Skeletal muscle tissue (tissue), 4 donors: ENCODE measurements around the gene STAG1. TPM values are rescaled to one million over a fixed set of nuclear protein-coding genes. Genes with fewer than 3 reads are reported as not detected.
A peak's percentile ranks its signal among the peaks of the same experiment; 100 is the strongest.
"Not testable (repeated sequence)": the region's sequence is repeated elsewhere in the genome, so short reads cannot be mapped to it uniquely, and the experiment has no call there.

ENCODE experiments used
- H3K27ac ChIP-seq: one replicate; pipeline ENCODE4 v1.7.0; 2013; ENCODE audit warnings: mild to moderate bottlenecking, low read depth, low read length, inconsistent platforms
- H3K27me3 ChIP-seq, 3 donors: one replicate each; pipeline ENCODE4 v1.7.0; 2013; ENCODE audit warnings: low read length in 3 of 3; ENCODE audit not compliant: control insufficient read depth in 3 of 3, insufficient read depth in 3 of 3
- H3K36me3 ChIP-seq, 3 donors: one replicate each; pipeline ENCODE4 v1.7.0; 2013; ENCODE audit warnings: low read length in 3 of 3; ENCODE audit not compliant: control insufficient read depth in 3 of 3, insufficient read depth in 3 of 3
- H3K4me1 ChIP-seq, 3 donors: one replicate each; pipeline ENCODE4 v1.7.0; 2013; ENCODE audit warnings: low read length in 3 of 3, mild to moderate bottlenecking in 3 of 3; ENCODE audit not compliant: control insufficient read depth in 3 of 3, insufficient read depth in 3 of 3
- H3K4me3 ChIP-seq, 3 donors: one replicate each; pipeline ENCODE4 v1.7.0; 2013; ENCODE audit warnings: low read length in 3 of 3
- H3K9ac ChIP-seq, 3 donors: one replicate each; pipeline ENCODE4 v1.7.0; 2013; ENCODE audit warnings: low read length in 3 of 3, mild to moderate bottlenecking in 3 of 3, moderate library complexity in 2 of 3, low read depth in 1 of 3
- H3K9me3 ChIP-seq, 3 donors: one replicate each; pipeline ENCODE4 v1.7.0; 2013; ENCODE audit warnings: low read length in 3 of 3; ENCODE audit not compliant: control insufficient read depth in 3 of 3
- total RNA-seq: library from RNA; depleted of rRNA; stranded (reverse); fragments of >200 nt; gene quantifications from one replicate; pipeline ENCODE4 v1.2.3, GENCODE V29; 2014
- donor health status: Osteomylitis.

STAG1 gene
- total RNA-seq, 1 donor from 2014 or later: 68.4 TPM

DNA sequence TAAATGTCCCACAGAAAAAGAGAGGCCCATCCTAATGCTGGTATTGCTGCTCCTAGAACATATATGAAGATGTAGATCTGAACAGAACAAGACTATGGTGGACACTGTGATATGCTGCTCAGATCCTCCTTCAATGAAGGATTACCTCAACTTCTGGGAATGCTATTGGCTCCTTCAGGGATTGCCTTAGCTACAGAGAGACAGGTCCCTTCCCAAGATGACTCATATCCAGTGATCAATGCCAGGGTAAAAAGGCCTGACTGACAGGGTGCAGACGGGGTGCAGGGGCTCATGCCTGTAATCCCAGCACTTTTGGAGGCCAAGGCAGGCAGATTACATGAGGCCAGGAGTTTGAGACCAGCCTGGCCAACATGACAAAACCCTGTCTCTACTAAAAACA is 20.5 kb upstream of the STAG1 start:
- no peaks in the 10 kb centered on the region for H3K9me3 ChIP-seq
- no peaks in the 10 kb centered on the region for H3K27me3 ChIP-seq
- H3K36me3 ChIP-seq: no peaks in the 10 kb centered on the region
- H3K9ac ChIP-seq: no peak overlapping the region
- H3K4me1 ChIP-seq: no peaks in the 10 kb centered on the region
- no peak overlapping the region for H3K4me3 ChIP-seq
- no peak overlapping the region for H3K27ac ChIP-seq

DNA sequence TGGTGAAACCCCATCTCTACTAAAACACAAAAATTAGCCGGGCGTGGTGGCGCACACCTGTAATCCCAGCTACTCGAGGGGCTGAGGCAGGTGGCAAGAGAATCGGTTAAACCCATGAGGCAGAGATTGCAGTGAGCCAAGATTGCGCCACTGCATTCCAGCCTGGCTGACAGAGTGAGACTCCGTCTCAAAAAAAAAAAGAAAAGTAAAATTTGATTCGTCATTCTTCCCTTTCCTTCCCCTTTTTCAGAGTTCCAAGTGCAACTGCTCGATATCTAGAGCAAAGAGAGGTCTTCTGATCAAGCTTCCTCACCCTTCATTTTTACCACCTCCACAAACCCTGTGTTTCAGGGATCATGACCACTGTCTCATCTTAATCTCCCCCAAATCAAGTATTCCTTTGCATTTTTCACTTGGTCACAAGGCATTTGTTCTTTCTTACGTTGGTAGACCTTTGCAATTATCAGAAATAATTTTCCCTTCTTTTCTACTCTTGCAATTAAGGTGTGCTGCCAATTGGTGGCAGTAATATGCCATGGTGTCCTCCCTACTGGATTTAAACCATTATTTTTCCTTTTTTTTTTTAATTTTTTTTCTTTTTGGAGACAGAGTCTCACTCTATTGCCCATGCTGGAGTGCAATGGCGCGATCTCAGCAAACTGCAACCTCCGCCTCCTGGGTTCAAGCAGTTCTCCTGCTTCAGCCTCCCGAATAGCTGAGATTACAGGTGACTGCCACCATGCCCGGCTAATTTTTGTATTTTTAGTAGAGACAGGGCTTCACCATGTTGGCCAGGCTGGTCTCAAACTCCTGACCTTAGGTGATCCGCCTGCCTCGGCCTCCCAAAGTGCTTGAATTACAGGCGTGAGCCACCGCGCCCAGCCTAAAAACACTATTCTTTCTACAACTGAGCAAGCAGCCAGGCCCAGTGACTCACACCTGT is 6.3 kb upstream of the STAG1 start:
- H3K36me3 ChIP-seq, H3K4me1 ChIP-seq, H3K9ac ChIP-seq, H3K27me3 ChIP-seq, H3K27ac ChIP-seq, H3K4me3 ChIP-seq, H3K9me3 ChIP-seq: not testable (repeated sequence)

DNA sequence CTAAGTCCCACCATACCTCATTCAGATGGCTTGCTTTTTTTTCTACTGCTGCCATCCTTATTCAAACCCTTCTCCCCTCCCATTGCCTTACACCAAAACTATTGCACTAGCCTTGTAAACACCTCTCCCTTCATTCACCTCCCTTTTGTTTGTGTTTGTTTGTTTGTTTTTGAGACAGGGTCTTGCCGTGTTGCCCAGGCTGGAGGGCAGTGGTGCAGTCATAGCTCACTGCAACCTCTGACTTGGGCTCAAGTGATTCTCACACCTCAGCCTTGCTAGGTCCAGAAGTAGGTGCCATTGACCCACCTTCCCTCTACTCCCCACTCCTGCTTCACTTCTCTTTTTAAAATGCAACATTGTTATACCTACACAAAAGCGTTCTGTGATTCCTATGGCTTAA is 3.0 kb upstream of the STAG1 start:
- Histone ChIP-seq H3K4me3 (no peak overlapping the region), H3K4me1 (peaks cover 9 to 16% (median 15%) of the 10 kb centered on the region in 3 donors), H3K36me3 (no peaks in the 10 kb centered on the region), H3K27ac (no peak overlapping the region), H3K9ac (no peak overlapping the region), H3K9me3 (no peaks in the 10 kb centered on the region), H3K27me3 (no peaks in the 10 kb centered on the region)

DNA sequence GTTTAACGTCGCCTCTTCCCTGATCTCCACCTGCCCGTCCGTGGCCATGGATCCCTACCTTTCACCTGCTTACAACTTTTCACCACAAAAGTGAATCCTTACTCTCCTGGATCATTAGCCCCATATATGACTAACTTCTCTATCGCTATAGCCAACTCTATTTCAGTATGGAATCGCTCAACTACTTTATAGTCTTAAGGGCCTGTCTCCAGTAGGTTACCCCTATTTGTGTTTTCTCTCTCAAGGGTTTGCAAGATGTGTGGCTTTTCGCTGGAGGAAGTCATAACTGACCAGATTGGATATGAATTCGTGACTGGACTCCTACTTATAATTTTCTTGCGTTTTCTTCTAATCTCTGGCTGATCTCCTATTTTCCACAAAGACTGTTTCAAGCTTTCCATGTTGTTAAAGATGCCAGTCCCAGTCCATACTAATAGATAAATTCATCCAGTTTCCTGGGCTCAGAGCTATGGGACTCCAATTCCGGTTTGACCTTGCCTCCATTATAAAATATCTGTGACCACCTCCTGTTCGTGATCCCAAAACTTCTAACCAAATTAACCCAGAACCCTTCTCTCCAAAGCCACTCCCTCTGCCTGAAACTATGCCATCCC is 1.3 kb upstream of the STAG1 start:
- Histone ChIP-seq H3K4me3 (peak overlapping the region; percentile 66 to 93 (median 89)), H3K4me1 (peaks cover 21 to 30% (median 22%) of the 10 kb centered on the region in 3 donors), H3K9ac (peak overlapping the region; percentile 81 to 98 (median 97)), H3K36me3 (no peaks in the 10 kb centered on the region), H3K9me3 (no peaks in the 10 kb centered on the region), H3K27ac (peak overlapping the region; percentile 93), H3K27me3 (no peaks in the 10 kb centered on the region)

DNA sequence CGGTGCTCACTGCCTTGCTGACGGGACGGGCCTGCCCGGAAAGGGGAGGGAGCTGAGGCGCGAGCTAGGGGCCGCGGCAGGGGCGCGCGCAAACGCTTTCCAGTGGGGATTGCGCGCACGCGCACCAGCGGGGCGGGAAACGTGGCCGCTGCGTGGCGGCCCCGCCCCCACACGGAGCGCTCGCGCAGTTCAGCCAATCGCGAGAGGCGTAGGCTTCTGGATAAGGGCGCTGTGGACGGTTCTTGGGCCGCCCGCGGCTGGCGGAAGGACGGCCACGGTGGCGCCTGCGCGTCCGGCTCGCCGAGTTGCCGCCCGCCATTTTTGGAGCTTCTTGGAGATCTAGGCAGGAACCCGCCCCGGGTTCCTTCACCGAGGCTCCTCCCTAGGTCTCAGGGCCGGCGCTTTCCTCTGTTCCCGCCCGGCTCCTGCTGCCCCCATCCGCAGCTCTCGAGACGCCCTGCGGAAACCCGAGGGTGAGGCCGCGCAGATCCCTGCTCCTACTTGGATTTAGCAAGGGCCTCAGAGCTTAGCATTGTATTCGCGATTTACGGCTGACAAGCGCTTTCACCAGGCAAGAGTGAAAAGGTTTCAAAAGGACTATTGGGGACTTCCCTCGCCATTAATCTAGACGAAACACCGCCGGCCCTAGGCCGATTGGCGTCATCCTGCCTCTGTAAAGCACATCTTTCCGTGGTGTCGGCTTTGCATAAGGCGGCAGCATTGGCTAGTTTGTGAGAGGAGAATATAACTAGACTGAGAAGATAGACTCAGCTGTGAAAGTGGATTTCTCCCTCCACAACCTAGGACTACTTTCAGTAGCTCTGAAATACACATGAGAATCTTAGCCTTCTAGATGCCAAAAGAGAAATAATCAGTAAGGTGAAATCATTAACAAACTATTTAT is 496 bp upstream of the STAG1 start:
- H3K9ac ChIP-seq: peak overlapping the region; percentile 81 to 98 (median 97)
- no peaks in the 10 kb centered on the region for H3K27me3 ChIP-seq
- H3K9me3 ChIP-seq: no peaks in the 10 kb centered on the region
- peak overlapping the region; percentile 83 to 93 (median 89) for H3K4me3 ChIP-seq
- H3K4me1 ChIP-seq: peaks cover 21 to 30% (median 22%) of the 10 kb centered on the region in 3 donors
- H3K36me3 ChIP-seq: no peaks in the 10 kb centered on the region
- H3K27ac ChIP-seq: peak overlapping the region; percentile 94

DNA sequence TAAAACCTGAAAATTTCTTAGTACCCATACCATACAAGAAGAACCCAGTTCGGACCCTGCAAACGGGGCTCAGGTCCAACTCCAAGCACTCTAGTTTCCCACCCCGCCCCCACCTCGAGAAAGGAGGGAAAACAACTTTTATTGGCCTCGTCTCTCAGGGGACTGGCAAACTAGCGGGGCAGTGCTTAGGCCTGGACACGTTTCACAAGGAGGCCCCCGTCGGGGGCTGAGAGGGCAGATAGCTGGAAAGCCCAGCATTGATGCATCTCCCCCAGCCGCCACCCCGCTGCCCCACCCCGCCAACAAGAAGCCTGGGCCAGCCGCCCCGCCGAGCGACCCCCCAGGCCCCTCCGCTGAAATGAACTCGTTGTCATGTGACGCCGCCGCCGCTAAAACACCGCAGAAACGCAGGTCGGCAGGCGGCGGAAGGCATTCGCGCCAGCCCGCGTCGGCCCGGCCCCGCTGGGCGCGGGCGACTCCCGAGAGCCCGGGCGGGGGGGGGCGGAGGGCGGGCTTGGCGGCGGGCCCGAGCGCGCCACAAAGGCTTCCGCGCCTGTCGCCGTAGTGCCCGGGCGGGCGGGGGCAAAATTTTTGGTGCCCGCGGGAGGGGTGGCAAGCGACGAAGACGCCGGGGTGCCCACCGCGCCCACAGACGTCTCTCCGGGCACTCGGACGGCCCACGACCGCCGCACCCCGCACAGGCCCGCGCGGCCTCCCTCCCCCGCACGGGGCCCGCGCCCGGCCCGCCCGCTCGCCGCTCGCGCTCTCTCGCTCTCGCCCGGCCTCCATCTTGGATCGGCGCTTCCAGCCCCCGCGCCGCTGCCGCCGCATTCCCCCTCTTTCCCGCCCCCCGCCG is 634 bp downstream of the STAG1 start:
- peaks cover 21 to 31% (median 22%) of the 10 kb centered on the region in 3 donors for H3K4me1 ChIP-seq
- H3K4me3 ChIP-seq: peak overlapping the region; percentile 82 to 83 (median 83)
- peak overlapping the region; percentile 88 to 93 (median 89) for H3K9ac ChIP-seq
- no peaks in the 10 kb centered on the region for H3K9me3 ChIP-seq
- no peaks in the 10 kb centered on the region for H3K27me3 ChIP-seq
- no peaks in the 10 kb centered on the region for H3K36me3 ChIP-seq
- H3K27ac ChIP-seq: peak overlapping the region; percentile 94

DNA sequence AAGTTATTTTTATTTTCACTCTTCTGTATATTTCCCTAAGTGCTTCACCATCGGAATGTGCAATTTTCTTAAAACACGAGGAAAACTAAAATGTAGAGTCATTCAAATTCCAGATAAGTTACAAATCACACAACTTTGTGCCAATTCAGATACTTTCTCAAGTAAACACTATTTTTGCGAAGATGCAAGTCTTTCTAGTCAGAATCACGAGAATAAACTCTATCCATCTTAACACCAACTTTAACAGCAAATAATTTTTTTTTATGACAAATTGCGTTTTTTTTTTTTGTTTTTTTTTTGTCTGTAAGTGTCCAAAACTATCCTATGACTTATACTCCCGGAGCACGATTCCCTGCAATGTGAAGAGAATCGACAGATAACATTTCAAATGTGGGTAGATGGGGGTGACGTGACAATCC is 1.3 kb downstream of the STAG1 start:
- H3K9ac ChIP-seq: peak overlapping the region; percentile 88 to 93 (median 89)
- peak overlapping the region; percentile 82 to 83 (median 83) for H3K4me3 ChIP-seq
- H3K27me3 ChIP-seq: no peaks in the 10 kb centered on the region
- H3K9me3 ChIP-seq: no peaks in the 10 kb centered on the region
- H3K27ac ChIP-seq: peak overlapping the region; percentile 94
- no peaks in the 10 kb centered on the region for H3K36me3 ChIP-seq
- peaks cover 21 to 34% (median 22%) of the 10 kb centered on the region in 3 donors for H3K4me1 ChIP-seq

DNA sequence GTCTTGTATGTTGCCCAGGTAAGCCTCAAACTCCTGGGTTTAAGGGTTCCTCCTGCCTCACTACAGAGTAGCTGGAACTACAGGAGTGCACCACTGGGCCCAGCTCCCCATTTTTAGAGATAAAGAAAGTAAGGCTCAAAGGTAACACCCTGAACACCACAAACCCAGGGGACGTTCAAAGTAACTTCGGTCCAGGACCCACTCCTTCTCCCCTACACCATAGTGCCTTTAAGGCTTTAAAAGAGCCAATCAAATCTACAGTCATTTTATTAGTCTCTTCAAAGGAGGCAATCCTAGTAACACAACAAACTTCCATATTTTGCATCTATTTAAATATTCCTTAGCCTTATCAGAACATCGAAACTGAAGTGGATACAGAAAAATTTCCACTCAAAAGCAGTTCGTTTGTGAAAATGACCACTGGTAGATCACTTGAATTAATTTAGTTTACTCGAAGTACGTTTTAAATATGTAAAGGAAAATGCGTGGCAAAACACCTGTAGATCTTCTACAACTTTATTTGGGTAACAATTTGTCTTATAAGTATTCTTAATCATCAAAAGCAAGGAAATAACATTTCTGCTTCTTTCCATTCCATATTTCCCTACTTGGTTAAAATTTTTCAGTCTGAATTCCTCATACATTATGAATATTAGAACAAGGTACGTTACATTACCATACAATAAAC is 1.8 kb downstream of the STAG1 start:
- Histone ChIP-seq H3K36me3 (no peaks in the 10 kb centered on the region), H3K27me3 (no peaks in the 10 kb centered on the region), H3K9me3 (no peaks in the 10 kb centered on the region), H3K9ac (peak overlapping the region; percentile 88 to 93 (median 89)), H3K4me1 (peaks cover 21 to 34% (median 24%) of the 10 kb centered on the region in 3 donors), H3K27ac (peak overlapping the region; percentile 94), H3K4me3 (peak overlapping the region; percentile 82 to 83 (median 83))
